Activated CD4-positive, CD25-positive, alpha-beta regulatory T cell treated with anti-CD3 and anti-CD28 coated beads, Interleukin-2, amount 50 U/mL, for 72 hours (primary cell): ENCODE measurements around the gene PCDHB3.
"Not testable (repeated sequence)": the region's sequence is repeated elsewhere in the genome, so short reads cannot be mapped to it uniquely, and the experiment has no call there.

Experiments
- DNase-seq: peaks from one replicate; pipeline ENCODE4 v3.0.0; 2021

The PCDHB3 gene

DNA sequence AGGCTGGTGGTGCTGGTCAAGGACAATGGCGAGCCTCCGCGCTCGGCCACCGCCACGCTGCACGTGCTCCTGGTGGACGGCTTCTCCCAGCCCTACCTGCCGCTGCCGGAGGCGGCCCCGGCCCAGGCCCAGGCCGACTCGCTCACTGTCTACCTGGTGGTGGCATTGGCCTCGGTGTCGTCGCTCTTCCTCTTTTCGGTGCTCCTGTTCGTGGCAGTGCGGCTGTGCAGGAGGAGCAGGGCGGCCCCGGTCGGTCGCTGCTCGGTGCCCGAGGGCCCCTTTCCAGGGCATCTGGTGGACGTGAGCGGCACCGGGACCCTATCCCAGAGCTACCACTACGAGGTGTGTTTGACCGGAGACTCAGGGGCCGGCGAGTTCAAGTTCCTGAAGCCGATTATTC, 37.1 kb downstream of the PCDHB3 start:
- DNase-seq = not testable (repeated sequence)

DNA sequence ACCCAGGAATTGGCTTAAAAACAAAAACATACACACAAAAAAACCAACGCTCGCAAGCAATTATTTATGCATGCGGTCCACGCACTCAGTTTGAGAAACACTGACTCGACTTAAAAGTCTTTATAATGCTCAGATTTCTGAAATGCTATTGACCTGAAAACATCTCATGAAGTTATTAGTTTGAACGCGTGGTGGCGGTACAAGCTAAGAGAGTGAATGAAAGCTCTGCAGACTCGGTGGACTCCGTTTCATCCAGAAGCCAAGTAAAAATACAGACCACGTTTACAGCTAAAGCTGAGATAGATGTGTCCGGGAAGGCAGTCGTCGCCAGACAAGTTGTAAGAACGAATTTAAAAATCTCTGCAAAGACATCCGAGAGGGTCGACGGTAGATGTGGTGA, 49.5 kb downstream of the PCDHB3 start, which contains the start of gene PCDHB6:
PCDHB6 (plus strand) TSS at position 246 of the 400 bp plus-strand sequence. CDS start 201 bp downstream, outside the sequence.
- no peak for DNase-seq

DNA sequence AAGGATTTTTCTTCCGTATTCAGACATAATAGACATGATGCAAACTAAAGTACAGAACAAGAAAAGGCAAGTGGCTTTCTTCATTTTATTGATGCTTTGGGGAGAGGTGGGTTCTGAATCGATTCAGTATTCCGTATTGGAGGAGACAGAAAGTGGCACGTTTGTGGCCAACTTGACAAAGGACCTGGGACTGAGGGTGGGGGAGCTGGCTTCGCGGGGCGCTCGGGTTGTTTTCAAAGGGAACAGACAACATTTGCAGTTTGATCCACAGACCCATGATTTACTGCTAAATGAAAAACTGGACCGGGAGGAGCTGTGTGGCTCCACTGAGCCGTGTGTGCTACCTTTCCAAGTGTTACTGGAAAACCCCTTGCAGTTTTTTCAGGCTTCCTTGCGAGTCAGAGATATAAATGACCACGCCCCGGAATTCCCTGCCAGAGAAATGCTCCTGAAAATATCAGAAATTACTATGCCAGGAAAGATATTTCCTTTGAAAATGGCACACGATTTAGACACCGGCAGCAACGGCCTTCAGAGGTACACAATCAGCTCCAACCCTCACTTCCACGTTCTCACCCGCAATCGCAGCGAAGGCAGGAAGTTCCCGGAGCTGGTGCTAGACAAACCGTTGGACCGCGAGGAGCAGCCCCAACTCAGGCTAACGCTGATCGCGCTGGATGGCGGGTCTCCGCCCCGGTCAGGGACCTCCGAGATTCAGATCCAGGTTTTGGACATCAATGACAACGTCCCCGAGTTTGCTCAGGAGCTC, 50.1 kb downstream of the PCDHB3 start:
- no peak for DNase-seq

- no peak for DNase-seq
Observed at GRCh38 chr5:141150993-141151325, 50.7 kb downstream of the PCDHB3 start.

- DNase-seq = not testable (repeated sequence)
Observed at GRCh38 chr5:141151632-141152031, 51.4 kb downstream of the PCDHB3 start.

GRCh38 chr5:141152096-141152495, 51.8 kb downstream of the PCDHB3 start:
- not testable (repeated sequence) for DNase-seq
